ENCODE data around the gene PRKCE.

- no peak for TF ChIP-seq RBBP5 (IDR thresholded peaks at IDR 0.05; ENCODE audit: borderline replicate concordance, low read depth, low read length)
- no peak for TF ChIP-seq GABPA (IDR thresholded peaks at IDR 0.05; ENCODE audit: borderline replicate concordance, insufficient read depth, low read length)
- TF ChIP-seq, protein P1, sequence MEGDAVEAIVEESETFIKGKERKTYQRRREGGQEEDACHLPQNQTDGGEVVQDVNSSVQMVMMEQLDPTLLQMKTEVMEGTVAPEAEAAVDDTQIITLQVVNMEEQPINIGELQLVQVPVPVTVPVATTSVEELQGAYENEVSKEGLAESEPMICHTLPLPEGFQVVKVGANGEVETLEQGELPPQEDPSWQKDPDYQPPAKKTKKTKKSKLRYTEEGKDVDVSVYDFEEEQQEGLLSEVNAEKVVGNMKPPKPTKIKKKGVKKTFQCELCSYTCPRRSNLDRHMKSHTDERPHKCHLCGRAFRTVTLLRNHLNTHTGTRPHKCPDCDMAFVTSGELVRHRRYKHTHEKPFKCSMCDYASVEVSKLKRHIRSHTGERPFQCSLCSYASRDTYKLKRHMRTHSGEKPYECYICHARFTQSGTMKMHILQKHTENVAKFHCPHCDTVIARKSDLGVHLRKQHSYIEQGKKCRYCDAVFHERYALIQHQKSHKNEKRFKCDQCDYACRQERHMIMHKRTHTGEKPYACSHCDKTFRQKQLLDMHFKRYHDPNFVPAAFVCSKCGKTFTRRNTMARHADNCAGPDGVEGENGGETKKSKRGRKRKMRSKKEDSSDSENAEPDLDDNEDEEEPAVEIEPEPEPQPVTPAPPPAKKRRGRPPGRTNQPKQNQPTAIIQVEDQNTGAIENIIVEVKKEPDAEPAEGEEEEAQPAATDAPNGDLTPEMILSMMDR (IDR thresholded peaks at IDR 0.05; ENCODE audit: control extremely low read depth in 1 of 3, insufficient read depth in 1 of 3, low read depth in 1 of 3, low read length in 3 of 3) = no peak
- TF ChIP-seq EZH2 (IDR thresholded peaks at IDR 0.05; ENCODE audit: low read depth, low read length, severe bottlenecking) = no peak
- TF ChIP-seq SP1 (IDR thresholded peaks at IDR 0.05; ENCODE audit: low read depth, low read length) = no peak
- TF ChIP-seq POLR2AphosphoS5 (IDR thresholded peaks at IDR 0.05; ENCODE audit: low read depth, low read length) = no peak
- TF ChIP-seq TAF1 (IDR thresholded peaks at IDR 0.05; ENCODE audit: low read depth, low read length) = no peak
- TF ChIP-seq NRF1 (IDR thresholded peaks at IDR 0.05; ENCODE audit: low read depth, low read length) = no peak
These were observed 277.5 kb downstream of the PRKCE start for GRCh38 chr2:45928946-45929345.
